Breast epithelium (tissue), 4 donors: ENCODE measurements around the gene PXYLP1. TPM values are rescaled to one million over a fixed set of nuclear protein-coding genes. Genes with fewer than 3 reads are reported as not detected.

Experiments
- DNase-seq, 2 donors: peaks; one replicate each; pipeline ENCODE4 v3.0.0-alpha.2; 2019; ENCODE audit warnings: low spot score in 2 of 2
- H3K27ac ChIP-seq, 2 donors: fragments of 200-600 bp; sonication (generic) in 1 of 2; one replicate each; pipeline ENCODE4 v1.5.1; 2016 to 2019; ENCODE audit warnings: mild to moderate bottlenecking in 1 of 2
- H3K27me3 ChIP-seq, 2 donors: fragments of 200-600 bp; sonication (generic) in 1 of 2; one replicate each; pipeline versions ENCODE4 v1.5.1 to v1.6.0; 2017 to 2019; ENCODE audit warnings: control low read depth in 1 of 2, mild to moderate bottlenecking in 1 of 2
- H3K36me3 ChIP-seq: fragments of 200-600 bp; one replicate; pipeline ENCODE4 v1.5.1; 2019
- H3K4me1 ChIP-seq, 2 donors: fragments of 200-600 bp; sonication (generic); one replicate each; pipeline ENCODE4 v1.5.1; 2016 to 2019; ENCODE audit warnings: control low read depth in 1 of 2
- H3K4me3 ChIP-seq, 3 donors: fragments of 200-600 bp; sonication (generic); 1 replicate in 2 of 3; 2 replicates in 1 of 3; pipeline ENCODE4 v1.5.1; 2016 to 2019; ENCODE audit warnings: mild to moderate bottlenecking in 3 of 3, moderate library complexity in 2 of 3
- H3K9me3 ChIP-seq, 2 donors: fragments of 200-600 bp; sonication (generic) in 1 of 2; one replicate each; pipeline ENCODE4 v1.5.1; 2016 to 2019; ENCODE audit warnings: control low read depth in 1 of 2
- CTCF ChIP-seq, 3 donors: fragments of 450-650 bp; IDR thresholded peaks; one replicate each; pipeline ENCODE4 v1.5.1; 2016 to 2017; ENCODE audit warnings: antibody characterized with exemption in 3 of 3, mild to moderate bottlenecking in 3 of 3, moderate library complexity in 3 of 3
- POLR2A ChIP-seq: fragments of 450-650 bp; IDR thresholded peaks from one replicate; pipeline ENCODE4 v1.6.1; 2016; ENCODE audit warnings: antibody characterized with exemption, mild to moderate bottlenecking, moderate library complexity
- POLR2AphosphoS5 ChIP-seq, 3 donors: sonication (generic); formaldehyde crosslinking; IDR thresholded peaks; one replicate each; pipeline ENCODE4 v1.6.1; 2017; ENCODE audit warnings: antibody characterized with exemption in 3 of 3
- intact Hi-C: fragments of 100-400 bp; cut with DNase I; formaldehyde crosslinking; loops from one replicate; pipeline ENCODE4 v1.15.1; 2023; ENCODE audit warnings: low total_unique reads
- total RNA-seq, 3 donors: library from RNA; depleted of rRNA; stranded (reverse); fragments of >200 nt; gene quantifications; one replicate each; pipeline ENCODE4 v1.1.0, GENCODE V29; 2016

Gene PXYLP1
- total RNA-seq, 3 donors from 2014 or later, result 10.7 to 20.8 (median 19.0) TPM

- H3K4me3 ChIP-seq, result no peak overlapping the region
- no peaks in the 10 kb centered on the region for H3K27me3 ChIP-seq
- H3K36me3 ChIP-seq, result no peaks in the 10 kb centered on the region
- TF ChIP-seq POLR2A, result no peak
- H3K27ac ChIP-seq, result no peak overlapping the region
- H3K4me1 ChIP-seq, result no peaks in the 10 kb centered on the region
- intact Hi-C loops, result no loop called here
- DNase-seq, result no peak
- H3K9me3 ChIP-seq, result peaks cover 0 to 8% of the 10 kb centered on the region in 2 donors
Measured at GRCh38 chr3:141218926-141219325, 12.7 kb upstream of the PXYLP1 start.

GRCh38 chr3:141223673-141224166 lies 7.9 kb upstream of the PXYLP1 start:
- intact Hi-C loops, result no loop called here
- Histone ChIP-seq H3K4me3 (no peak overlapping the region), H3K9me3 (peaks cover 0 to 8% of the 10 kb centered on the region in 2 donors), H3K27ac (no peak overlapping the region), H3K4me1 (no peaks in the 10 kb centered on the region), H3K27me3 (no peaks in the 10 kb centered on the region), H3K36me3 (no peaks in the 10 kb centered on the region)
- DNase-seq, result no peak
- no peak for TF ChIP-seq POLR2A
- no peak for TF ChIP-seq POLR2AphosphoS5 (IDR thresholded peaks at IDR 0.05)
- TF ChIP-seq CTCF (IDR thresholded peaks at IDR 0.05), result no peak

- intact Hi-C loops, result no loop called here
Measured at GRCh38 chr3:141225939-141226338, 5.7 kb upstream of the PXYLP1 start.

GRCh38 chr3:141227216-141227615 lies 4.4 kb upstream of the PXYLP1 start:
- Histone ChIP-seq H3K27me3 (no peaks in the 10 kb centered on the region), H3K4me1 (no peaks in the 10 kb centered on the region), H3K4me3 (no peak overlapping the region), H3K9me3 (peaks cover 0 to 8% of the 10 kb centered on the region in 2 donors), H3K27ac (no peak overlapping the region), H3K36me3 (no peaks in the 10 kb centered on the region)
- intact Hi-C loops, result no loop called here
- DNase-seq, result no peak
- TF ChIP-seq POLR2AphosphoS5 (IDR thresholded peaks at IDR 0.05) (no peak), POLR2A (no peak), CTCF (IDR thresholded peaks at IDR 0.05) (no peak)

More at GRCh38 chr3:141225939-141226338, 5.7 kb upstream of the PXYLP1 start:
- no peaks in the 10 kb centered on the region for H3K27me3 ChIP-seq
- no peak overlapping the region for H3K4me3 ChIP-seq
- H3K4me1 ChIP-seq, result no peaks in the 10 kb centered on the region
- no peak for DNase-seq
- H3K9me3 ChIP-seq, result peaks cover 0 to 8% of the 10 kb centered on the region in 2 donors
- no peak for TF ChIP-seq CTCF (IDR thresholded peaks at IDR 0.05)
- no peaks in the 10 kb centered on the region for H3K36me3 ChIP-seq
- no peak overlapping the region for H3K27ac ChIP-seq

GRCh38 chr3:141227752-141228151 lies 3.9 kb upstream of the PXYLP1 start:
- H3K4me3 ChIP-seq, result no peak overlapping the region

DNA sequence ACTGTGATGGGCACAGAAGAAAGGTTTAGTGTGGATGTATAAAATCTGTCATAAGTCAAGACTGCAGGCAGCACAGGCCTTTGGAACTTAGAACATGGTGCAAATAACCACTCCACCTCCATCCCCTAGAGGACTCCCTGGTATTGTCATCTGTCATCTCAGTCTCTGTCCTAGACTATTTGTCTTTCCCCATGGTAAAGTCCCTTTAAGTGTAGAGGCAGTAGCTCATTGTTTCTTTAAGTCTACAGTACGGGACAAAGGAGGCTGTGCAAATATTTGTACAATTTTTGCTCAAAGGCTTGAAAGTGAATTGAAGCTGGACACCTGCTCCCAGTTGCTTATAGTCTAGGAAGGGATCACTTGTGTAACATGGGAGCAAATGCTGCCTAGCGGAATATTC lies 3.2 kb upstream of the PXYLP1 start:
- Histone ChIP-seq H3K4me1 (no peaks in the 10 kb centered on the region), H3K27me3 (no peaks in the 10 kb centered on the region), H3K9me3 (peaks cover 0 to 4% of the 10 kb centered on the region in 2 donors), H3K27ac (no peak overlapping the region), H3K4me3 (no peak overlapping the region), H3K36me3 (no peaks in the 10 kb centered on the region)
- intact Hi-C loops, result no loop called here
- TF ChIP-seq POLR2A (no peak), CTCF (IDR thresholded peaks at IDR 0.05) (peak in 1 of 3 donors; percentile 32), POLR2AphosphoS5 (IDR thresholded peaks at IDR 0.05) (no peak)
- DNase-seq, result no peak

More at GRCh38 chr3:141227752-141228151, 3.9 kb upstream of the PXYLP1 start:
- Histone ChIP-seq H3K27me3 (no peaks in the 10 kb centered on the region), H3K36me3 (no peaks in the 10 kb centered on the region), H3K9me3 (peaks cover 0 to 8% of the 10 kb centered on the region in 2 donors), H3K27ac (no peak overlapping the region), H3K4me1 (no peaks in the 10 kb centered on the region)
- intact Hi-C loops, result no loop called here
- no peak for DNase-seq
- TF ChIP-seq POLR2AphosphoS5 (IDR thresholded peaks at IDR 0.05), result no peak
